Jurkat, Clone E6-1 (cell line): ENCODE measurements around the gene GBP2. TPM values are rescaled to one million over a fixed set of nuclear protein-coding genes. Genes with fewer than 3 reads are reported as not detected.

ENCODE experiments used
- DNase-seq: peaks from one replicate; pipeline ENCODE4 v3.0.0-alpha.2; 2011; ENCODE audit warnings: low read depth, low spot score
- H3K4me3 ChIP-seq: 2 replicates; pipeline ENCODE4 v1.5.1; 2011; ENCODE audit warnings: mild to moderate bottlenecking, low read length, control low read depth, moderate library complexity
- polyA plus RNA-seq: library from polyadenylated mRNA; unstranded; fragments of >200 nt; gene quantifications from one replicate; pipeline ENCODE4 v1.2.1, GENCODE V29; 2012; ENCODE audit warnings: missing spikeins; ENCODE audit not compliant: insufficient read length, insufficient read depth

GBP2 gene
- 2.3 TPM for polyA plus RNA-seq

GRCh38 chr1:89125913-89126580, at the start of gene GBP2:
Gene GBP2, minus strand, starts transcription at chr1:89126114. Its CDS starts 4,148 bp downstream, at chr1:89121966.
- no peak within 1 kb of the TSS for H3K4me3 ChIP-seq
- no peak for DNase-seq

- DNase-seq, result no peak
- no peak overlapping the region for H3K4me3 ChIP-seq
These were observed 48.6 kb upstream of the GBP2 start for GRCh38 chr1:89174491-89174890.

GRCh38 chr1:89172468-89173143, 46.7 kb upstream of the GBP2 start:
- no peak overlapping the region for H3K4me3 ChIP-seq
- no peak for DNase-seq

GRCh38 chr1:89171067-89171438, 45.1 kb upstream of the GBP2 start:
- no peak overlapping the region for H3K4me3 ChIP-seq
- no peak for DNase-seq

- no peak overlapping the region for H3K4me3 ChIP-seq
- no peak for DNase-seq
These were observed 44.5 kb upstream of the GBP2 start for GRCh38 chr1:89170170-89171066.

GRCh38 chr1:89169166-89169565, 43.3 kb upstream of the GBP2 start:
- DNase-seq, result no peak
- no peak overlapping the region for H3K4me3 ChIP-seq

GRCh38 chr1:89167590-89168230, 41.8 kb upstream of the GBP2 start:
- DNase-seq, result no peak

GRCh38 chr1:89166705-89167104, 40.8 kb upstream of the GBP2 start:
- DNase-seq, result no peak
- no peak overlapping the region for H3K4me3 ChIP-seq

More at GRCh38 chr1:89167590-89168230, 41.8 kb upstream of the GBP2 start:
- no peak overlapping the region for H3K4me3 ChIP-seq

- H3K4me3 ChIP-seq, result no peak overlapping the region
- no peak for DNase-seq
These were observed 39.9 kb upstream of the GBP2 start for GRCh38 chr1:89165811-89166210.

GRCh38 chr1:89151047-89151446, 25.1 kb upstream of the GBP2 start:
- H3K4me3 ChIP-seq, result no peak overlapping the region
- no peak for DNase-seq

- no peak overlapping the region for H3K4me3 ChIP-seq
- no peak for DNase-seq
These were observed 24.1 kb upstream of the GBP2 start for GRCh38 chr1:89149976-89150375.

- DNase-seq, result no peak
- H3K4me3 ChIP-seq, result no peak overlapping the region
These were observed 23.3 kb upstream of the GBP2 start for GRCh38 chr1:89149229-89149628.

GRCh38 chr1:89147678-89148658, 22.1 kb upstream of the GBP2 start:
- DNase-seq, result no peak

GRCh38 chr1:89146721-89147120, 20.8 kb upstream of the GBP2 start:
- no peak for DNase-seq
- H3K4me3 ChIP-seq, result no peak overlapping the region

More at GRCh38 chr1:89147678-89148658, 22.1 kb upstream of the GBP2 start:
- H3K4me3 ChIP-seq, result no peak overlapping the region

- no peak overlapping the region for H3K4me3 ChIP-seq
- DNase-seq, result no peak
These were observed 17.6 kb upstream of the GBP2 start for GRCh38 chr1:89143484-89143883.

GRCh38 chr1:89142160-89142559, 16.2 kb upstream of the GBP2 start:
- no peak for DNase-seq
- no peak overlapping the region for H3K4me3 ChIP-seq

GRCh38 chr1:89133747-89134146, 7.8 kb upstream of the GBP2 start:
- DNase-seq, result no peak
- no peak overlapping the region for H3K4me3 ChIP-seq

- H3K4me3 ChIP-seq, result no peak overlapping the region
- no peak for DNase-seq
These were observed 4.8 kb upstream of the GBP2 start for GRCh38 chr1:89130716-89131115.
